GM12878 (cell line): ENCODE data around the gene SPATA20. TPM values are rescaled to one million over a fixed set of nuclear protein-coding genes. Genes with fewer than 3 reads are reported as not detected.
A peak's percentile ranks its signal among the peaks of the same experiment; 100 is the strongest.

Source experiments
- ATF3 ChIP-seq: IDR thresholded peaks from 2 replicates; pipeline ENCODE4 v1.6.1; 2011; ENCODE audit warnings: low read depth, mild to moderate bottlenecking, low read length, moderate library complexity, borderline replicate concordance; ENCODE audit errors: extremely low read depth
- CREB1 ChIP-seq: IDR thresholded peaks from 2 replicates; pipeline ENCODE4 v1.6.1; 2012; ENCODE audit warnings: low read depth, mild to moderate bottlenecking, inconsistent platforms
- CREM ChIP-seq: IDR thresholded peaks from 2 replicates; pipeline ENCODE4 v1.6.1; 2014; ENCODE audit warnings: antibody characterized with exemption, low read depth
- IKZF1 ChIP-seq: fragments of 450-650 bp; conservative IDR thresholded peaks from 2 replicates; pipeline ENCODE4 v1.6.1; 2017; ENCODE audit warnings: antibody characterized with exemption, mild to moderate bottlenecking
- IKZF2 ChIP-seq, 2 experiments: fragments of 450-650 bp; IDR thresholded peaks; 2 replicates each; pipeline ENCODE4 v1.6.1; 2017; ENCODE audit warnings: mild to moderate bottlenecking in 2 of 2, moderate library complexity in 2 of 2
- JUNB ChIP-seq: IDR thresholded peaks from 2 replicates; pipeline ENCODE4 v1.6.1; 2016; ENCODE audit warnings: antibody characterized with exemption, mild to moderate bottlenecking
- KAT2A ChIP-seq: conservative IDR thresholded peaks from 2 replicates; pipeline ENCODE4 v1.6.1; 2011; ENCODE audit warnings: low read depth, low read length; ENCODE audit not compliant: control insufficient read depth
- MAX ChIP-seq: IDR thresholded peaks from 2 replicates; pipeline ENCODE4 v1.6.1; 2012; ENCODE audit warnings: low read depth, low read length, improper control_type of control experiment
- MXI1 ChIP-seq: fragments of 150-350 bp; IDR thresholded peaks from 2 replicates; pipeline ENCODE4 v1.6.1; 2011; ENCODE audit warnings: low read depth, mild to moderate bottlenecking, inconsistent platforms, low read length, improper control_type of control experiment
- PKNOX1 ChIP-seq: fragments of 450-650 bp; IDR thresholded peaks from 2 replicates; pipeline ENCODE4 v1.6.1; 2016; ENCODE audit warnings: mild to moderate bottlenecking
- SIN3A ChIP-seq: IDR thresholded peaks from 2 replicates; pipeline ENCODE4 v1.6.1; 2012; ENCODE audit warnings: low read depth, low read length, improper control_type of control experiment
- SRF ChIP-seq, 2 experiments: IDR thresholded peaks; 2 replicates each; pipeline ENCODE4 v1.6.1; 2011; ENCODE audit warnings: low read depth in 2 of 2, low read length in 2 of 2, mild to moderate bottlenecking in 1 of 2, moderate library complexity in 1 of 2
- YY1 ChIP-seq: IDR thresholded peaks from 2 replicates; pipeline ENCODE4 v1.6.1; 2011; ENCODE audit warnings: low read depth, mild to moderate bottlenecking, low read length
- ZNF24 ChIP-seq: fragments of 450-650 bp; IDR thresholded peaks from 2 replicates; pipeline ENCODE4 v1.6.1; 2017; ENCODE audit warnings: antibody characterized with exemption, mild to moderate bottlenecking
- polyA plus RNA-seq, 11 experiments: library from polyadenylated mRNA; depleted of rRNA in 4 of 11; unstranded in 6 of 11; stranded (reverse) in 5 of 11; fragments of >200 nt; fragmentation: Nextera tagmentation in 4 of 11; fragmentation: Illumina TruSeq in 1 of 11; extraction: Ambion mirVana in 4 of 11; extraction: Trizol in 1 of 11; gene quantifications; 1 replicate in 1 of 11; 2 replicates in 10 of 11; pipeline versions ENCODE4 v1.2.1 to v1.2.3, GENCODE V29; 2011 to 2016; ENCODE audit warnings: inconsistent platforms in 2 of 11, missing spikeins in 2 of 11, low read depth in 1 of 11
- total RNA-seq, 4 experiments: library from RNA; depleted of rRNA in 3 of 4; stranded (reverse); fragments of >200 nt in 3 of 4; fragmentation: Illumina TruSeq in 1 of 4; extraction: Trizol in 1 of 4; gene quantifications; 2 replicates each; pipeline versions ENCODE4 v1.2.1 to v1.2.3, GENCODE V29; 2013 to 2021

SPATA20 gene
- total and polyA plus RNA-seq, 10 of the 15 experiments (the other 5 are each of a cell fraction or from before 2014, with no cell fraction given), result 2.1 to 69.8 (median 26.6) TPM

GRCh38 chr17:50507871-50508572 is 39.0 kb upstream of the SPATA20 start, which contains the start of gene MYCBPAP (continued):
- TF ChIP-seq SIN3A, result peak; percentile 58; the same call in 1 of the 2 replicates
- 0 out of 4 replicates have a peak, but pooled peaks of 1 of the 2 experiments have one; percentile 35 for TF ChIP-seq SRF (IDR thresholded peaks at IDR 0.05; ENCODE audit: low read depth in 2 of 2, low read length in 2 of 2)
- TF ChIP-seq CREB1, result peak; percentile 96
- no peak for TF ChIP-seq ZNF24
- 0 out of 2 replicates have a peak, but pooled peaks have one; percentile 31 for TF ChIP-seq MXI1
- peak; percentile 60 for TF ChIP-seq MAX
- 0 out of 2 replicates have a peak, but pooled peaks have one; percentile 2 for TF ChIP-seq ATF3
- peak; percentile 31; the same call in 1 of the 2 replicates for TF ChIP-seq YY1
- TF ChIP-seq PKNOX1, result 0 out of 2 replicates have a peak, but pooled peaks have one; percentile 13
- TF ChIP-seq CREM, result peak; percentile 88
- 0 out of 2 replicates have a peak, but pooled peaks have one; percentile 21 for TF ChIP-seq IKZF1
- no peak for TF ChIP-seq KAT2A
- TF ChIP-seq JUNB, result no peak
- no peak for TF ChIP-seq IKZF2 (IDR thresholded peaks at IDR 0.05)
